Activated CD4-positive, alpha-beta T cell treated with anti-CD3 and anti-CD28 coated beads, Interleukin-2, amount 50 U/mL, for 1 hour (primary cell): Measurements from ENCODE around the gene ECEL1.

Source experiments
- DNase-seq: peaks from one replicate; pipeline ENCODE4 v3.0.0-alpha.2; 2020

ECEL1 gene

DNA sequence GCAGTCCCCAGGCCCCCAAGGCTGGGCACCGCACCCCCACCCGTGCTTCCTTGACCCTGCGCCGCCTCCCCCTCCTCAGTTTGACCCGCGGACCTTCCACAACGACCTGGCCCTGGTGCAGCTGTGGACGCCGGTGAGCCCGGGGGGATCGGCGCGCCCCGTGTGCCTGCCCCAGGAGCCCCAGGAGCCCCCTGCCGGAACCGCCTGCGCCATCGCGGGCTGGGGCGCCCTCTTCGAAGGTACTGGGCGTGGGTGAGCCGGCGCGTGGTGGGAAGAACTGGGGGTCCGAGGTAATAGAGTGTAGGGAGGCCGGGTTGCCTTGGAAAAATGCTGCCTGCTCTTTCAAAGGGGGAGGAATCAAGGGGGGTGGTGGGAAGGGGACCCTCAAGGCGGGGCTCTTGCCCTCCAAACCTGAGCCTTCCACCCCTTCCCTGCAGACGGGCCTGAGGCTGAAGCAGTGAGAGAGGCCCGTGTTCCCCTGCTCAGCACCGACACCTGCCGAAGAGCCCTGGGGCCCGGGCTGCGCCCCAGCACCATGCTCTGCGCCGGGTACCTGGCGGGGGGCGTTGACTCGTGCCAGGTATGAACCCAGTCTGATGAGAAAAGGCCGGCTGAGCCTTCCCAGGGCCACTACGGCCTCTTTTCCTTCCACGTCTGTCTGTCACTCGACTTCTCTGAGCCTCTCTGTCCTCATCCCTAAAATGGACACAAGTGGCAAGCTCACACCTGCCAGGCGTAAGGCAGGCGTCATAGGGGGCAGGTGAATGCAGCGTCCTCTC, 35.2 kb upstream of the ECEL1 start:
- no peak for DNase-seq

GRCh38 chr2:232521959-232522622, 34.5 kb upstream of the ECEL1 start:
- DNase-seq = peak; percentile 70

DNA sequence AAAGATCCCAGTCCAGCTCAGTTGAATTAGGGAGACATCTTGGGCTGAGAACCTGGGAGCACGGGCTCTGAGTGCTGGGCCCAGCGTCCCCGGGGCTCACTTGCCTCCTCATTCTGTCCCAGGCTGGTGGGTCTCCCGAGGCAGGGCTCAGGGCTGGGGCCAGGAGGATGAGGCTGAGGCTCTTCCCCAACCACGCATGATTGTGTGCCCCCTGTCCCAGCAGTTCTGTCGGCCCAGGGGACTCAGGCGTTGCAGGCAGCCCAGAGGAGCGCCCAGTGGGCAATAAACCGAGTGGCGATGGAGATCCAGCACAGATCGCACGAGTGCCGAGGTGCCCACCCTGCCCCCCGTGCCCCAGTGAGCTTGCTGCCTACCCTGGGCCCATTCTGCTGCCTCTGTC, 33.5 kb upstream of the ECEL1 start:
- no peak for DNase-seq

DNA sequence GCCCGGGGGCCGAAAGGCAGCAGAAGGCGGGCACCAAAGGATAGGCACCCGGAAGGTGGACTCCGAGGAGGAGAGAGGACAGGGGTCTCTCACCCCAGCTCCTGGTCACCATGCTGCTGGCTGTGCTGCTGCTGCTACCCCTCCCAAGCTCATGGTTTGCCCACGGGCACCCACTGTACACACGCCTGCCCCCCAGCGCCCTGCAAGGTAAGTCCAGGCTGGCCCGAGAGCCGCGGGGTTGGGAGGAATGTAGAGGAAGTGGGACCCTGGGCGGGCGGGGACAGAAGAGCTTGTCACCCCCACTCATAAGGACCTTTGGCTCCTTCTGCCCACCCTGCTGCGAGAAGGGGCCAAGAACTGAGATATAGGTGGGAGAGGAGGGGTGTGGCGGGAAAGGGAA, 32.9 kb upstream of the ECEL1 start:
- DNase-seq = no peak

GRCh38 chr2:232519581-232520438, 32.2 kb upstream of the ECEL1 start, which contains the start of gene PRSS56:
PRSS56 (plus strand) TSS chr2:232520388; CDS start chr2:232520599, 211 bp downstream.
- DNase-seq = no peak

- no peak for DNase-seq
Measured at GRCh38 chr2:232518844-232519243, 31.2 kb upstream of the ECEL1 start.

DNA sequence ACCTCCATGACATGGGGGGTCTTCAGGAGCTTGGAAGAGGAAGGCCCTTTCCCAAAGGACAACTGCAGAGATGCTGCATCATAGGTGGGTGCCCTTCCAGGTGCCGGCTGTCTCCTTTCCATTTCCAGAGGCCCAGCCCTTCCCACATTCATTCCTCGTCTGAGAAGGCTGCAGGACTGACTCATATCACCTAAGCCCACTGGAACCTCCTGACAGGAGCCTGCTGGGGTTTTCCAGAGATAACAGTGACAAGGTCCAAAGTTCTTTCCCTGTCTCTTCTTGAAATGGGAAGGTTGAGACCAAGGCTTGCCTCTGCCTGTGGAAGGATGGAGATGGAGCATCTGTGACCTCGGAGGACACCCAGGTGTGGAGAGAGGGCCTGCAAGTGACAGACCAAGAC, 28.9 kb upstream of the ECEL1 start:
- DNase-seq = no peak

- DNase-seq = no peak
Measured at GRCh38 chr2:232515639-232516038, 28.0 kb upstream of the ECEL1 start.

DNA sequence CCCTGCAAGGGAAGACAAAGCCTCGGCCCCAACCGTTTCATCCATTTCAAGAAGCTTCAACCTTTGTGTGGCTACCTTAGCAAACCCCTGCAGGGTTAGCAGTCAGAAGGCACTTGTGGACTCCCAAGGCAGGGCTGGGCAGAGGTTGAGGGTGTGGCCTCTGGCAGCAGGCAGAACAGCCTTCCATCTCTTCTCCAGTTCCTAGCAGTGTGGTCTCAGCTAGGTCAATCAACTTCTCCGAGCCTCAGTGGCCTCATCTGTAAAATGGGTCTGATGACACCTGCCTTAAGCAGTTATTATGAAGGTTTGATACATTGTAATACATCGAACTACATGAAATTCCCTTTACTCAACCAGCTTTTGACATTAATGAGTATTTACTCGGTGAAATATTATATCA, 25.7 kb upstream of the ECEL1 start:
- DNase-seq = no peak

GRCh38 chr2:232512602-232513001, 25.0 kb upstream of the ECEL1 start:
- DNase-seq = no peak

DNA sequence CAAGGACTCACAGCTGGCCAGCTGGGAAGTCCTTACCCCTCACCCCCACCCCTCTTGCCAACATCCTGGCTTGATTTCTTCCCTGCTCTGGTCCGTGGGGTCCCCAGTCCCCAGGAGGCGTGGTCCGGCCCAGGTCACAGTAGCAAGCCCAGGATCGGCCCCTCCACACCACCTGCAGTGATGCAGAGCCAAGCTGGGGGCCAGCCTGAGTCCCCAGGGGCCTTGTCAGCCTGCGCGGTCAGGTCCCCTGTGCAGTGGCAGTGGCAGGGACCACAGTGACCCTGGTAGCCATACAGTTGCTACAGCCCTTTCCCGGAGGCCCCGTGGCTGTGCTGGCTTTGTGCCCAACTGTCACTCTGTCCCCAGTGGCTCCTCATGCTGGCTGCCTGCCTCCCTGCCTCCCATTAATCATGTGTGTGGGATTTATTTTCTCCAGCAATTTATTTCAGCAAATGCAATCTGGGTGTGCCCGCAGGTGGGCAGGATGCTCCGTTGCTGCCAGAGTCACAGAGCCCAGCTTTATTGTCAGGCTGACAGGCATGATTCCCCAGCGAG, 23.8 kb upstream of the ECEL1 start:
- no peak for DNase-seq

GRCh38 chr2:232508251-232508650, 20.6 kb upstream of the ECEL1 start:
- no peak for DNase-seq

- no peak for DNase-seq
Measured at GRCh38 chr2:232506709-232507108, 19.1 kb upstream of the ECEL1 start.

DNA sequence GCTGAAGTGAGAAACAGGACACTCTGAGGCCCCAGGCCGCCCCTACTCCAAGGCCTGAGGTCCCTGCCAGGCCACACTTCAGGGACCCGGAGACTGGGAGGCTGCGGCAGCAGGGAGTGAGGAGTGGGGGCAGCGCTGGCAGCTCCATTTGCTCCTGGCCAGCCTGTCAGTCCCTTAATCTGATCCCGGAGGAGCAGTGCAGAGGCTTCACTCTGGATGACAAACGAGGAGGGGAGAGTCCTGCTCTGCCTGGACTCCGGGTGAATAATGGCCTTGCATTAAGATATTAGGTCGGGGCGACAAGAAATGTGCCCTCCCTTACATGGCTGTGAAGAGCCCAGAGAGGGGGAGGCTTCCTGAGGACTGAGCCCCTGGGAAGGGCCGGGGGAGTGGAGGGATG, 18.2 kb upstream of the ECEL1 start:
- DNase-seq = no peak

GRCh38 chr2:232504438-232504837, 16.8 kb upstream of the ECEL1 start:
- no peak for DNase-seq

DNA sequence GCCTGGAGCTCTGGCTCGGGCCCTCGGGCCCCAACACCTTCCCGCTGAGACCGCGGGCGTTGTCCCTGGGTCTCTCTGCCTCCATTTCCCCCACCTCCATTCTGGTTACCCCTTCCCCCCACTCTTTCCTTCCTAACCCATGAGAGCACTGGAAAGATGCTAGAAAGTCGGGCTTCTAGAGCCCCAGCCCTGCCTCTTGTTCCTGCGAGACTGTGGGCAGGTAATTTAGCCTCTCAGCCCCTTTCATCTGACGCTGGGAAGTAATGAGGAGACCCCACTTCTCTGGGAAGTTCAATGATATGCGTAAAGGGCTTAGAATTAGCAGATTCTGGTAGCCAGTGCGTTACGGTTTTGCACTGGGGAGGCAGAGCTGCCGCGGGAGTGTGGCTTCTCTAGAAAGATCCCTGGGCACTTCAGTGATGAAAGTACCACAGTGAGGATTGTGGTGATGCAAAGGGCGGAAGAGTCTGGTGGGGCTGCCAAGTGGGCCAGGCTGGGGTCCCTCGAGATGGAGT, 16.2 kb upstream of the ECEL1 start:
- no peak for DNase-seq

GRCh38 chr2:232502911-232503808, 15.5 kb upstream of the ECEL1 start:
- peak; percentile 50 for DNase-seq

DNA sequence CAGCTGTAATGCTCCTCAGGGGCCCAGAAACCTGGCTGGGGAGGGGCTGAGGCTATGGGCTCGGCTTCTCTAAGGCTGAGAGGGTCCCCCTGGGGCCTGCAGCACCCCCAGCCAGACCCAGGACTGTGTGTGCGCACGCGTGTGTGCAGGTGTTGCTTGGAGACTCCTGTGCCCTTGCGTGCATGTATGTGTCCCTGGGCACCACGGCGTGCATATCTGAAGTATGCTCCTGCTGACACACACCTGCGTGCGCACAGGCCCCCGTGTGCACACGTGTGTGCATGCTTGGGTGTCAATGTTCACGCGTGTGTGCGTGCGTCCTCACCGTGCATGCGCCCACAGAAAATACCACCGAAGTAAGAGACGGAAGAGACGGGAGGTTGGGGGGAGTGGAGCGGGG, 14.9 kb upstream of the ECEL1 start:
- peak; percentile 22 for DNase-seq

GRCh38 chr2:232501794-232502390, 14.3 kb upstream of the ECEL1 start:
- no peak for DNase-seq

DNA sequence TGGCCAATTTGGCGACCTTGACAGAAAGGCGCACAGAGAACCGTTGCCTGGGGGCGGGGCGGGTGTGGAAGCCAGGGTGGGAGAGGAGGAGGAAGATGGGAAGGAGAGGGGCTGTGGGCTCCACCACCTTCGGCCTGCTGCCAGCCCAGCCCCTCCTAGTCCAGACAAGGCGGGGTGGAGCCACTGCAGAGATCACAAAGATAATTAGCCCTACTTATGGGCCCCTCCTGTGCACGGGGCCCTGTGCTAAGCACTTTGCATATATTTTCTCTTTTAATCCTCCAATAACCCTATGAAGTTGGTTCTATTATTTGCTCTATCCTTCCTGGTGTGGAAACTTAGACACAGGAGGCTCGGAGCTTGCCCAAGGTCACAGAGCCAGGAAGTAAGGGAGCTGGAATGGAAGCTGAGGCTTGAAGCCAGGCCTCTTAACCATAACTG, 13.7 kb upstream of the ECEL1 start:
- no peak for DNase-seq

DNA sequence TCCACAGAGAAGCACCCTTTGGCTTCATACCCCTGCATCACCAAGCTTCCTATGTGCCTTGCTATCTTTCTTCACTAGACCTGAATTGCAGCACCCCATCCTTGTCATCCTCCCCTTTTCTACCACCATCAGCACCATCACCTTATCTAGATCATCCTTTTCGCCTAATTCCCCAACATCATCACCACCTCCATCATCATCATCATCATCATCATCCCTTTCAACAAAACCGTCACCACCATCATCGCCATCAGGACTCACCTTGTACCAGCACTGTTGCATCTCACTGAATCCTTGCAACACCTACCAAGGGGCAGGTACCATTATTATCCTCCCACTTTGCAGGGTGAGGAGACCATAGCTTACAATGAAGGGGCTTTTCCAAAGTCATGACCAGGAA, 10.8 kb upstream of the ECEL1 start:
- DNase-seq = no peak
